HG03066 (cell line): ENCODE measurements around the gene TTYH3.
"Not testable (repeated sequence)": the region's sequence is repeated elsewhere in the genome, so short reads cannot be mapped to it uniquely, and the experiment has no call there.

Experiments
- ATAC-seq: cut with Tn5 transposase; IDR thresholded peaks from one replicate; pipeline ENCODE4 v1.9.1; 2021; ENCODE audit warnings: low read depth; ENCODE audit not compliant: unreplicated experiment

Gene TTYH3

GRCh38 chr7:2631946-2632732, at the start of gene TTYH3:
TSS of gene TTYH3 (plus strand) at chr7:2631986. CDS start at chr7:2632156, 170 bp downstream.
- peak; percentile 31 for ATAC-seq

- ATAC-seq: no peak
These were observed 49.6 kb upstream of the TTYH3 start for GRCh38 chr7:2582006-2582735.

- ATAC-seq: no peak
These were observed 47.8 kb upstream of the TTYH3 start for GRCh38 chr7:2583798-2584580.

- ATAC-seq: no peak
These were observed 46.3 kb upstream of the TTYH3 start for GRCh38 chr7:2585446-2585845.

- no peak for ATAC-seq
These were observed 45.3 kb upstream of the TTYH3 start for GRCh38 chr7:2586326-2587020.

GRCh38 chr7:2587134-2587533, 44.7 kb upstream of the TTYH3 start:
- no peak for ATAC-seq

- ATAC-seq: no peak
These were observed 44.0 kb upstream of the TTYH3 start for GRCh38 chr7:2587778-2588177.

GRCh38 chr7:2589341-2589740, 42.4 kb upstream of the TTYH3 start:
- ATAC-seq: no peak

- ATAC-seq: not testable (repeated sequence)
These were observed 41.8 kb upstream of the TTYH3 start for GRCh38 chr7:2589941-2590340.

- ATAC-seq: no peak
These were observed 39.4 kb upstream of the TTYH3 start for GRCh38 chr7:2592375-2592865.

GRCh38 chr7:2593036-2593727, 38.6 kb upstream of the TTYH3 start:
- no peak for ATAC-seq

- no peak for ATAC-seq
These were observed 37.2 kb upstream of the TTYH3 start for GRCh38 chr7:2594599-2594998.

GRCh38 chr7:2595258-2595860, 36.4 kb upstream of the TTYH3 start:
- no peak for ATAC-seq

- no peak for ATAC-seq
These were observed 35.1 kb upstream of the TTYH3 start for GRCh38 chr7:2596464-2597272.

GRCh38 chr7:2597273-2597640, 34.5 kb upstream of the TTYH3 start:
- no peak for ATAC-seq

- ATAC-seq: no peak
These were observed 33.5 kb upstream of the TTYH3 start for GRCh38 chr7:2598154-2598823.

- no peak for ATAC-seq
These were observed 30.7 kb upstream of the TTYH3 start for GRCh38 chr7:2601065-2601464.

GRCh38 chr7:2601907-2602306, 29.9 kb upstream of the TTYH3 start:
- ATAC-seq: no peak
